Measurements from ENCODE around the gene PLCXD1.
A peak's percentile ranks its signal among the peaks of the same experiment; 100 is the strongest.
"Not testable (repeated sequence)": the region's sequence is repeated elsewhere in the genome, so short reads cannot be mapped to it uniquely, and the experiment has no call there.

The PLCXD1 gene

DNA sequence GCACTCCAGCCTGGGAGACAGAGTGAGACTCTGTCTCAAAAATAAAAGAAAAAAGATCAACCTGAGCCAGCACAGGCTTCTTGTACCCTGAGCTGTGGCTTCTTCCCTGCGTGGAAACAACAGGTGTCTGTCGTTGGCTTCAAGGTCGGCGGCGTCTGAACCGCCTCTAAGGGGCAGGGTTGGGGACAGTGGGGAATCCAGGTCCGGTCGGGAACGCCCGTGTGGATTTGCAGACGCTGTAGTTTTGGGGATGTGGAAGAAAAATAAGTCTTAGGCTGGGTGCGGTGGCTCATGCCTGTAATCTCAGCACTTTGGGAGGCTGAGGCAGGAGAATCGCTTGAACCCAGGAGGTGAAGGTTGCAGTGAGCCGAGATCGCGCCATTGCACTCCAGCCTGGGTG lies 17.2 kb upstream of the PLCXD1 start:
- DNase-seq = not testable (repeated sequence)

DNA sequence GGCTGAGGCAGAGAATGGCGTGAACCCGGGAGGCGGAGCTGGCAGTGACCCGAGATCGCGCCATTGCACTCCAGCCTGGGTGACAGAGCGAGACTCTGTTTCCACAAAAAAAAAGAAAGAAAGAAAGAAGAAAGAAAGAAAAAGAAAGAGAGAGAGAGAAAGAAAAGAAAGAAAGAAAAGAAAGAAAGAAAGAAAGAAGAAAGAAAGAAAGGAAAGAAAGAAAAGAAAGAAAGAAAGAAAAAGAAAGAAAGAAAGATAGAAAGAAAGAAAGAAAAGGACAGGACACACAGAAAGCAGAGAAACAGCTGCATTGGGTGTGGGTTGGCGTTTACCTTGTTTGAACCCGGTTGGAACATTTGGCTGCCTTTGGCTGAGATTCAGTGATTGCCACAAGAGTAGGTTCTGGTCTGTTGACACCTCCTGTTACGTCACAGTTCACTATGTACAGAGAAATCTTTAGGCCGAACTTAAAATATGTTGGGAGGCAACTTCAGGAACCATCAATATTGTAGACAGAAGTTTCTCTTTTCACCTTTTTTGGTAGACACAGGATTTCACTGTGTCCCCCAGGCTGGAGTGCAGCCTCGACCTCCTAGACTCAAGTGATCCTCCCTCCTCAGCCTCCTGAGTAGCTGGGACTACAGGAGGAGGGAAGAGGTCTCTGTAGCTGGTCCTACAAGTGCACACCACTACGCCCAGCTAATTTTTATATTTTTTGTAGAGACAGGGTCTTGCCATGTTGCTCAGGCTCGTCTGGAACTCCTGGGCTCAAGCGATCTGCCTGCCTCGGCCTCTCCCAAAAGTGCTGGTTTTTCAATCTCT lies 16.3 kb upstream of the PLCXD1 start:
- DNase-seq = peak in 1 of 2 donors; percentile 14

DNA sequence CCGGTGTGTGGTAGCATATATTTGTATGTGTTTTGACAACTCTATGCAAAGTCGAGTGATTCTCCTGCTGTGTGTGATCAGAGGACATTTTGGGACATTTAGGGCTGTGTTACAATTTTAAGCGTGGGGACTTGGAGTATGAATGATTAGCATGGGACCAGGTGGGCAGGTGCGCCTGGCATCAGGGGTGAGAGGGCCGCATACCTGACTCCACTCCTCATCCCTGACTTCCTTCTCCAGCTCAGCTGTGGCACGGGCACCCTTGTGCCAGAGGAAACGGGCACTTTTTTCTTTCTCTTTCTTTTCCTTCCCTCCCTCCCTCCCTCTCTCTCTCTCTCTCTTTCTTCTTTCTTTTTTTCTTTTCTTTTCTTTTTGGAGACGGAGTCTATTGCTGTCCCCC lies 15.7 kb upstream of the PLCXD1 start:
- DNase-seq = no peak

DNA sequence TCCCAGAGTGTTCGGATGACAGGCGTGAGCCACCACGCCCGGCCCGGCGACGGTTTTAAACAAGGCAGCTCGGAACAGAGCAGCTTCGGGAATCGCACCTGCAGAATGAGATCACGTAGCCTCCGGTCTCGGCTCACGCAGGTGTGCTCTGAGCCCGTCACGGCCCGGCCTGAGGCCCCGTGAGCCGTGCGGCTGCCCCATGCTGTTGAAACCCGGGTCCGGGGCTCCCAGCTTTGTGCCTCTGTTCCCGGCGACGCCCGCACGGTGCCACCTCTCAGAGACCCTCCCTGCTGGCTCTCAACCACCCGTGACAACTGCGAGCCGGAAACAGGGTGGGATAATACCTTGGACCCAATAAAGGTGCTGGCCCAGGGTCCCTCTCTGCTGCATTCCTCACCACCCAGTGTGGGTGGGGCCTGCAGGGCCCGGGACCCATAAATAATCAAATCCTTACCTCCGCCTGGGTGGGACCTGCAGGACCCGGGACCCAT lies 13.4 kb upstream of the PLCXD1 start:
- no peak for DNase-seq

DNA sequence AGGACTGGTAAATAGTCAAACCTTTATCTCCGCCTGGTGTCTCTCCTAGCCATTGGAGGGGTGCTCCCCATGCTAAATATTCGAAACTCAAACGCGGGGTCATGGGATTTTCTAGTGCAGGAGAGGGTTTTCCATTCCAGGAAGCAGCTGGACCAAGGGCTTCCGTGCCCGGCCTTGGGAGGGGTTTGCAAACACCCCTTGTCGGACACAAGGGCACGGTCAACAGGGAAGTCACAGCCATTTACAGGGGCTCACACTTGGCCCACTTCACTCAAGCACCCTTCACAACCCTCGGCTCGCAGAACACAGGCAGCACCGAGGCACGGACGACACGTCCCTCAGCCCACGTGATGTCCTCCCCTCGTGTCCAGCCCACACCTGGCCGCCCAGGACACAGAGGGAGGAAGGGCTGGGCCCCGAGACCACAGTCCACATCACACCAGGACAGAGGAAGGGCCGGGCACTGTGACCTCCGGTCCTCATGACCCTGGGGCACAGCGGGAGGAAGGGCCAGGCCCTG lies 10.3 kb upstream of the PLCXD1 start:
- DNase-seq = no peak

DNA sequence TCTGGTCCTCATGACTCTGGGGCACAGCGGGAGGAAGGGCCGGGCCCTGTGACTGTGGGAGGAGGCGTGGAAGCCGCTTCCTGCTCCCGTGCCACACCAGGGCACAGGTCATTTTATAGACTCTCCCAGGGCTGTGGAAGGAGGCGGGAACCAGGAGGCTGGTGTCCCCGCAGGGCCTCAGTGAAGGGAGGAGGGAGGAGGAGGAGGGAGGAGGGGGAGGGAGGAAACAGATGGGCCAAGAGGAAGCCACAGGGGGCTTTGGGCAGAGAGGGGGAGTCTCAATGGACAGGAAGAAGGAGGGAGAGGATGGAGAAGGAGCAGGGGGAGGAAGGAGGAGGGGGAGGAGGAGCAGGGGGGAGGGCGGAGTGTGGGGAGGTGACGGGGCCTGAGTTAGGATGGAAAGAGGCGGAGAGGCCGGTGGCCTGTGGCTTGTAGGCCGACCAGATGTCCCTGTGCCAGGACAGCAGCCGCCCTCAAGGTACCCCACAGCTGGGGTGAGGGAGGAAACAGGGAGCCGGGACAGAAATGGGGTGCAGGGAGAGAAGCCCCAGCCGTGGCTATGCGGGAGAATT lies 6.2 kb upstream of the PLCXD1 start:
- DNase-seq = peak; percentile 56 to 76

DNA sequence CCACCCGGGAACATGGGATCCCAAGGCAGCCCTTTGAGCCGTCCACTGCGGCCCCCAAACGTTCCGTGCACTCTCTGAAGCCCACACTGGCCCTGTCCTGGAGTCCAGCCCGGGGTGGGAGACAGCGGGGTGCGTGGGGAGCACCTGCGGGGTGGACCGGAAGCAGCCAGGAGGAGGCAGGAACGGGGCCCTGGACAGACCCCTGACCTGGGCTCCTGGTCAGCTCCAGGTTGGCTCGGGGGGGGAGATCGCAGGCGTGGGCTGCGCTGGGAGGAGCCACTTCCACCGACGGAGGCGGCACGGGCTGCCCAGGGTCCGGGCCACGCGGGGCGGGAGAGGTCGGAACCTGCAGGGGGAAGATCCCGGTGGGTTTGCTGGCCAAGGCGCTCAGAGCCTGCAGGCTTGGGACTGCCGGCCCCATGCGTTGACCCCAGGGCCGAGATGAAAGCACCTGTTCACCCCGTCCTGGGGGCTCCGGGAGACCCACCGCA lies 5.7 kb upstream of the PLCXD1 start:
- DNase-seq = no peak

DNA sequence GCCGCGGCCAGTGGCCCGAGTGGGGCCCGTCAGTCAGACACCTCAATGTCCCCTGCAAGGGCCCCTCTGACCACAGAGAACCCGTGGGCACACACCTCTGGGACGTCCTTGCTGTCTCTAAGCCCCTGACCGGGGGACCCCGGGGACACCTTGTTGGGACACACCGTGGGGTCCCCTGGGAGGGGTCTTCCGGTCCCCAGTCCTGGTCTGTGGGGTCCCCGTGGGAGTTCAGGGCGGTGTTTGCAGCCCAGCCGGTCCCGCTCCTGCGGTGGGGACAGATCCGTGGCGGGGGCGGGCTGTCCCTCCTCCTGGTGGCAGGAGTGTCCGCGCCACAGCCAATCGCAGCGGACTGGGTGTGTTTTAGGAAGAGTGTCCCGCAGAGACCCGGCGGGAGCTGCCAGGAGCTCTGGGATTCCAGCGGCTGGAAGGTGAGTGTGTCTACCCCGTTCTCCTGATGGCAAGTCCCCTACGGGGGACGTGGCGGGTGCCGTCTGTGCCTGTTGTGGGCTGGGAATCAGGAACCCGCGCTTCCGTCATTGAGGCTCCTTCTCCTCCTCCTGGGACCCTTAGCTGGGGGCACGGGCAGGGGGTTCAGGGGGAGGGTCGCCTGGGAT lies 5.1 kb upstream of the PLCXD1 start:
- DNase-seq = peak; percentile 61 to 70

DNA sequence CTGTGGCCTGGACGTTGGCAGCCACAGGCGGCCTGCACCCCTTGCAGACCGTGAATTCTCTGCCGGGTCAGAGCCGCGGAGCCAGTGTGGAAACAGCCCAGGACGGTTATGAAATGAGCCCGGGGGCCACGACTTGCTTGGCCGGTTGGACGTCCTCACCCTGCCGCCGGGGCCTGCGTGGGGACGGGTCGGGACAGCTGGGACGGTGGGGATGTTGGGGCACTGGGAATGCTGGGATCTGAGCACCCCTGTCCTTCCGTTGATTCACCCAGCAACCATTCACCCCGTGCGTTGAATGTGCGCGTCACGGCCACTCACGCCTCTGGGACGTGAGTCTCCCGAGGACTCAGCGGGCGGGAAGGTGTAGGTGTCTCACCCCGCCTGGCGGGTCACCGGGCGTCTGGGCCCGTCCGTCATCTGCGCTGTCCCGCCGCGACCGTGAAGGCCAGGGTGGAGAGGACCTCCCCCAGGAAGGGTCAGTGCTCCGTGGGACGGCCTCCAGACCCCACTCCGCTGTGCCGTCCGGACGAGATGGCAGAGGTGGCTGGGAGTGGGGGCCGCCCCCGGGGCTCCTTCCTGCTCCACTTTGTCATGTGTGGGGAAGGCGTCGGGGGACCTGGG lies 4.5 kb upstream of the PLCXD1 start:
- DNase-seq = peak; percentile 13 to 31

DNA sequence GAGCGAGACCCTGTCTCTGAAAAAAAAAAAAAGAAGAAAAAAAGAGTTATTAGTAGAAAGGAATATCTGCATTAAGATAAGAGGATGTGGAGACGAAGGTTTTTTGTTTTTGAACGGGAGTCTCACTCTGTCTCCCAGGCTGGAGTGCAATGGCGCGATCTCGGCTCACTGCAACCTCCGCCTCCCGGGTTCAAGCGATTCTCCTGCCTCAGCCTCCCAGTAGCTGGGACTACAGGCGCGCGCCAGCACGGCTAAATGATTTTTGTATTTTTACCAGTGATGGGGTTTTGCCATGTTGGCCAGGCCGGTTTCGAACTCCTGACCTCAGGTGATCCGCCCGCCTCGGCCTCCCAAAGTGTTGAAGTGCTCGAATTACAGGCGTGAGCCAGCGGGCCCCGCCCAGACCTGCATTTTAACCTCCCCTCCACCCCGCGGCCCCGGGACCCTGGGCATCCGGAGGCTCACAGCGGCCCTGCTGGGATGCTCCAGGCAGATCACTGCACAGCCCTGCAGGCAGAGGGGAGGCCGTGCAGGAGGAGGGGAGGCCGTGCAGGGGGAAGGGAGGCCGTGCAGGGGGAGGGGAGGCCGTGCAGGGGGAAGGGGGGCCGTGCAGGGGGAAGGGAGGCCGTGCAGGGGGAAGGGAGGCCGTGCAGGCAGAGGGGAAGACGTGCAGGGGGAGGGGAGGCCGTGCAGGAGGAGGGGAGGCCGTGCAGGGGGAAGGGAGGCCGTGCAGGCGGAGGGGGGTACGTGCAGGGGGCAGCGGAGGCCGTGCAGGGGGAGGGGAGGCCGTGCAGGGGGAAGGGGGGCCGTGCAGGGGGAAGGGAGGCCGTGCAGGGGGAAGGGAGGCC lies 1.2 kb upstream of the PLCXD1 start:
- not testable (repeated sequence) for DNase-seq

DNA sequence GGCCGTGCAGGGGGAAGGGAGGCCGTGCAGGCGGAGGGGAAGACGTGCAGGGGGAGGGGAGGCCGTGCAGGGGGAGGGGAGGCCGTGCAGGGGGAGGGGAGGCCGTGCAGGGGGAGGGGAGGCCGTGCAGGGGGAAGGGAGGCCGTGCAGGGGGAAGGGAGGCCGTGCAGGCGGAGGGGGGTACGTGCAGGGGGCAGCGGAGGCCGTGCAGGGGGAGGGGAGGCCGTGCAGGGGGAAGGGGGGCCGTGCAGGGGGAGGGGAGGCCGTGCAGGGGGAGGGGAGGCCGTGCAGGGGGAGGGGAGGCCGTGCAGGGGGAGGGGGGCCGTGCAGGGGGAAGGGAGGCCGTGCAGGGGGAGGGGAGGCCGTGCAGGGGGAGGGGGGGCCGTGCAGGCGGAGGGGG lies 459 bp upstream of the PLCXD1 start:
- not testable (repeated sequence) for DNase-seq

DNA sequence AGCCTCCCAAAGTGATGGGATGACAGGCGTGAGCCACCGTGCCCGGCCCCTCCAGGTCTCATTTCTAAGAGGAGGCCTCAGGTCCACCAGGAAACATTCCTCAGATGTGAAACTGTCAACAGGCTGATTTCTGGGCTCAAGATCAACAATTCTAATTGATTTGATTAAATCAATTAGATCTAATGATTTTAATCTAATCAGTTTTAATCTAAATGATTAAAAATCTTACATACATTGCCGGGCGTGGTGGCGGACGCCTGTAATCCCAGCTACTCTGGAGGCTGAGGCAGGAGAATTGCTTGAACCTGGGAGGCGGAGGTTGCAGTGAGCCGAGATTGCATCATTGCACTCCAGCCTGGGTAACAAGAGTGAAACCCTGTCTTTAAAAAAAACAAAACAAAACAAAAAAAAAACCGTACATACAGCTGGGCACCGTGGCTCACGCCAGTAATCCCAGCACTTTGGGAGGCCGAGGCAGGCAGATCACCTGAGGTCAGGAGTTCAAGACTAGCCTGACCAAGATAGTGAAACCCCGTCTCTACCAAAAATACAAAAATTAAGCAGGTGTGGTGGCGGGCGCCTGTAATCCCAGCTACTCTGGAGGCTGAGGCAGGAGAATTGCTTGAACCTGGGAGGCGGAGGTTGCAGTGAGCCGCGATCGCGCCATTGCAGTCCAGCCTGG lies 960 bp downstream of the PLCXD1 start:
- not testable (repeated sequence) for DNase-seq

DNA sequence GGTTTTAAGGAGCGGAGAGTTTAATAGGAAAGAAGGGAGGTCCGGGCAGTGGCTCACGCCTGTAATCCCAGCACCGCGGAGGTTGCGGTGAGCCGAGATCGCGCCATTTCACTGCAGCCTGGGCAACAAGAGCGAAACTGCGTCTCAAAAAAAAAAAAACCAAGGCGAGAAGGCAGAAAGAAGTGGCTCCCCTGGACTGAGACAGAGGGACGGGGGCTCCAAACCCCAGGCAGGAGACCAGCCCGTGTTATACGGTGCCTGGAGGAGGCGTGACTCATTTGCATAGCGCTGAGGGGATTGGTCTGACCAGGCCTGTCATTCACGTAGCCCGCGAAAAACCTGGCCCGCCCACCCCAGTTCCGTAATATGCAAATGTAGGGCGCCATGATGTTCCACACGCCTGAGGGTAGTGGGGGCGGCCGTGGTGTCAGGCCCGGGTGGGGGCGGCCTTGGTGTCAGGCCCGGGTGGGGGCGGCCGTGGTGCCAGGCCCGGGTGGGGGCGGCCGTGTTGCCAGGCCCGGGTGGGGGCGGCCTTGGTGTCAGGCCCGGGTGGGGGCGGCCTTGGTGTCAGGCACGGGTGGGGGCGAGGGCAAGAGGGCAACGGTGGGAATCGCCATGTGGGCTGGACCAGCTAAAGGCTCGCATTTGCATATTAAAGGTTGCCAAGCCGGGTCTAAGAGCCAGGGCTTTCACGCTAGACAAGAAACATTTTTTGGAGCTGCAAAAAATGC lies 2.1 kb downstream of the PLCXD1 start:
- peak; percentile 84 to 86 for DNase-seq

DNA sequence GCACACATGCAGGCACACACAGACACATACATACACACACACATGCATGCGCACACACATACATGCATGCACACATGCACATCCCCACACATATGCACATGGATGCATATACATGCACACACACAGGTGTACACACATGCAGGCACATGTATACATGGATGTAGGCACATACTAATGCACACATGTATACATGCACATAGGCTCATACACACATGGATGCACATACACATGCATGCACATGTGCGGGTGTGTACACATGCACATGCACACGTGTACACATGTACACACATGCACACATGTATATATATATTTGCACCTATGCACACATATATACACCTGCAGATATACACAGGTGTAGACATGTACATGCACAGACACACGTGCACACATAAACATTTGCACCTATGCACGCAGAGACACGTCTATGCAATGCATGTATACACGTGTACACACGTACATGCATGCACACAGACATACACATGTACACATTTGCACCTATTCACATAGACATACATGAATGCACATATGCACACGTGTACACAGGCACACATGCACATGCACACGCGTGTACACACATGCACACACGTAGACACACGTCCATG lies 4.0 kb downstream of the PLCXD1 start:
- DNase-seq = no peak

DNA sequence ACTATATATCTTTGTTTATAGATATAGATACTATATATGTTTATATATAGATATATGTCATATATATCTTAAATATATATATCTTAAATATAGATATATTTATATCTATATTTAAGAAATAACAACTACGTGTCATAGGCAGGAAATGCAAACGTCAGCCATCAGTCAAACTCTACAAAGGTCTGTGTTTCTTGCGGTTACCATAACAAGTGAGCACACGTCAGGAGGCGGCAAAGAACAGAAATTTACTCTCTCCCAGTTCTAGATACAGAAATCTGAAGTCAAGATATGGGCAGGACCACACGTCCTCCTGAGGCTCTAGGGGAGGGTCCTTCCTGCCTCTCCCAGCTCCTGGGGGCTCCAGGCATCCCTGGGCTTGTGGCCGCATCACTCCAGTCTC lies 6.5 kb downstream of the PLCXD1 start:
- DNase-seq = no peak

DNA sequence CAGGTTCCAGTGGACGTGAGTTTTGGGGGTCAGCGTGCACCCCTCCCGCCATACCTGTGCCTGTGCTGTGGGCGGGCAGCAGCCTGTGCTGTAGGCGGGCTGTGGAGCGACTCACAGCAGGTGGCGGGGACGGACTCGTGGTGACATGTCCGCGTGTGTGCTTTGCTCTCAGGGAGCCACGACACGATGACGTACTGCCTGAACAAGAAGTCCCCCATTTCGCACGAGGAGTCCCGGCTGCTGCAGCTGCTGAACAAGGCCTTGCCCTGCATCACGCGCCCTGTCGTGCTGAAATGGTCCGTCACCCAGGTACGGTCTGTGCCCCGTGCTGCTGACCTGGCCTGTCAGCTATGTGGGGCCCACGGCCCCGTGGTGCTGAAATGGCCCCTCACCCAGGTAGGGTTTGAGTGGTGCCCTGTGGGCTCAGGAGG lies 7.4 kb downstream of the PLCXD1 start:
- no peak for DNase-seq

DNA sequence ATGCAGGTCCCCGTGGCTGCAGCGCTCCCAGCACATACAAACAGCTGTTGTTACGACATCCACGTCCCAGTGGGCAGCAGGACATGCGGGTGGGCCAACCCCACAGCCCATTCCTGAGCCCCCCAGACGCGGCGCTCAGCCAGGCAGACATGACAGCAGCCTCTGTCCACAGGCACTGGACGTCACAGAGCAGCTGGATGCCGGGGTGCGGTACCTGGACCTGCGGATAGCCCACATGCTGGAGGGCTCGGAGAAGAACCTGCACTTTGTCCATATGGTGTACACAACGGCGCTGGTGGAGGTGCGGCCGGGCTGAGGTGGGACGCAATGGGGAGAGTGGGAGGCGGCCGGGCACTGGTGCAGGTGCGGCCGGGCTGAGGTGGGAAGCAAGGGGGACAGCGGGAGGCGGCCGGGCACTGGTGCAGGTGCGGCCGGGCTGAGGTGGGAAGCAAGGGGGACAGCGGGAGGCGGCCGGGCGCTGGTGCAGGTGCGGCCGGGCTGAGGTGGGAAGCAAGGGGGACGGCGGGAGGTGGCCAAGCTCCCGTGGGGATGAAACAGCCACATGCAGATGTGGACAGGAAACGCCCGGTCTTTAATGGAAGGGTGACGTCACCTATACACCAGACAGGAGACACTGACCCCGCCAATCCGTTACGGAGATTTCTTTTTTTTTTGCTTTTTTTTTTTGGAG lies 9.4 kb downstream of the PLCXD1 start:
- DNase-seq = no peak

DNA sequence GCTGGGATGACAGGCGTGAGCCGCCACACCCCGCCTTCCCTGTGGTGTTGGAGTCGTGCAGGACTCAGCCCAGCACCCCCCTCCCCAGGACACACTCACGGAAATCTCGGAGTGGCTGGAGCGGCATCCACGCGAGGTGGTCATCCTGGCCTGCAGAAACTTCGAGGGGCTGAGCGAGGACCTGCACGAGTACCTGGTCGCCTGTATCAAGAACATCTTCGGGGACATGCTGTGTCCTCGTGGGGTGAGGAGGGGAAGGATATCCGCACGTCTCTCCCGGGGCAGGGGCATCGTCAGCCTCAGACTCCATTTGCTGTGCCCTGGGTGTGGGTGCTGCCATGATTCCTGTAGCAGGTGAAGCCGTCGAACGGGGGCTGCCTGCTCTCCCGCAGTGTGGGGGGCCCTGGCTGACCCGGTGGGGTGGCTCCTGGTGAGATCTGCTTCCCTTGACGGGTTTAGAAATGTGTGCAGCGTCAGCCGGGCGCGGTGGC lies 10.3 kb downstream of the PLCXD1 start:
- no peak for DNase-seq

Measured in inflammatory macrophage treated with lipopolysaccharide for 1 hour (primary cell).